GM12891 (cell line): ENCODE data around the gene SENP5.
A peak's percentile ranks its signal among the peaks of the same experiment; 100 is the strongest.

ENCODE experiments used
- DNase-seq: peaks from one replicate; pipeline ENCODE4 v3.0.0; 2011; ENCODE audit warnings: low spot score; ENCODE audit not compliant: insufficient read length
- FAIRE-seq: peaks from 2 replicates; lab custom pipeline; 2011; peaks lifted over from hg19 to GRCh38; lab: Jason Lieb, UNC
- PAX5 ChIP-seq: IDR thresholded peaks from 2 replicates; pipeline ENCODE4 v1.6.1; 2011; ENCODE audit warnings: low read length, moderate library complexity, mild to moderate bottlenecking; ENCODE audit not compliant: insufficient read depth, severe bottlenecking
- POLR2A ChIP-seq: IDR thresholded peaks from 2 replicates; pipeline ENCODE4 v1.6.1; 2011; ENCODE audit warnings: low read depth, low read length, control low read depth
- POLR2AphosphoS5 ChIP-seq: IDR thresholded peaks from 2 replicates; pipeline ENCODE4 v1.6.1; 2011; ENCODE audit warnings: low read depth, low read length, control low read depth
- POU2F2 ChIP-seq: IDR thresholded peaks from 2 replicates; pipeline ENCODE4 v1.6.1; 2011; ENCODE audit warnings: low read depth, mild to moderate bottlenecking, control low read depth, low read length, moderate library complexity
- SPI1 ChIP-seq: IDR thresholded peaks from 2 replicates; pipeline ENCODE4 v1.6.1; 2011; ENCODE audit warnings: low read depth, low read length, control low read depth
- TAF1 ChIP-seq: IDR thresholded peaks from 2 replicates; pipeline ENCODE4 v1.6.1; 2011; ENCODE audit warnings: low read depth, low read length, control low read depth

Gene SENP5

GRCh38 chr3:196962930-196963630, 95.4 kb downstream of the SENP5 start:
- TF ChIP-seq TAF1 (no peak), POLR2A (no peak), POU2F2 (no peak), SPI1 (no peak), PAX5 (no peak), POLR2AphosphoS5 (no peak)
- DNase-seq (no peak), FAIRE-seq (no peak)

DNA sequence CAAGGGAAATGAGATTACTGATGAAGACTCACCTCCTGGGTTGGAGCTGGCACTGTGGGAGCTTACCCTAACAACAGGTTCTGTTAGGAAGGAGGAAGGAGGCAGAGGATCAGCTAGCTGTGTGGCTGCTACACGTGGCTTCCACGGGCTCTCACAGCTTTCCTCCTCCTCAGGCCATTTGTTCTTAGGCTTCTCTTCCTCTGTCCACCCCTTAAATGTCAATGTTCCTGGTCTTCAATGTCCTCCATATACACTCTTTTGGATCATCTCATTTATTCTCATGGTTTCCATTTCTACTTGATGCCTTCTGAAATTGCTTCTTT, 95.9 kb downstream of the SENP5 start:
- TF ChIP-seq POU2F2 = no peak
- no peak for TF ChIP-seq SPI1
- TF ChIP-seq PAX5 = no peak
- no peak for TF ChIP-seq POLR2A
- TF ChIP-seq POLR2AphosphoS5 = no peak
- TF ChIP-seq TAF1 = no peak
- FAIRE-seq = no peak
- no peak for DNase-seq

GRCh38 chr3:196965112-196965803, 97.5 kb downstream of the SENP5 start:
- FAIRE-seq = no peak
- no peak for DNase-seq
- TF ChIP-seq POU2F2 (no peak), SPI1 (no peak), POLR2AphosphoS5 (no peak), TAF1 (no peak), POLR2A (no peak), PAX5 (no peak)

DNA sequence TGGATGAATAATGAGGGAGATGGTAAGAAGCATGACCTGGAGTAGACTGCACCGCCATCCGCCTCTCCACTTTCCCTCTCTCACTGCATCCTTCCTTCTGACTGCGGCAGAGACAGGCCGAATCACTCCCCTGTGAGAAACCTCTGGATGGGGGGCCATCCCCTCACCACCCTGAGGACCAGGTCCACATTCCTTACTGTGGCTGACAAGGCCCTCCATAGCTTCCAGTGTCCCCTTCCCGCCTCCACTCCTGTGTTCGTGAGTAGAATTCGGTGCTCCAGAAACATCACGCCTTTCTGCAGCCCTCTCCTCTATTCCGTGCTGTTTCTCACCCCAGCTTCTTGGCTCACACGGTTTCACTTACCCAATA, 98.1 kb downstream of the SENP5 start:
- no peak for FAIRE-seq
- no peak for TF ChIP-seq TAF1
- no peak for TF ChIP-seq POLR2AphosphoS5
- no peak for TF ChIP-seq SPI1
- no peak for TF ChIP-seq PAX5
- no peak for TF ChIP-seq POLR2A
- no peak for TF ChIP-seq POU2F2
- no peak for DNase-seq

DNA sequence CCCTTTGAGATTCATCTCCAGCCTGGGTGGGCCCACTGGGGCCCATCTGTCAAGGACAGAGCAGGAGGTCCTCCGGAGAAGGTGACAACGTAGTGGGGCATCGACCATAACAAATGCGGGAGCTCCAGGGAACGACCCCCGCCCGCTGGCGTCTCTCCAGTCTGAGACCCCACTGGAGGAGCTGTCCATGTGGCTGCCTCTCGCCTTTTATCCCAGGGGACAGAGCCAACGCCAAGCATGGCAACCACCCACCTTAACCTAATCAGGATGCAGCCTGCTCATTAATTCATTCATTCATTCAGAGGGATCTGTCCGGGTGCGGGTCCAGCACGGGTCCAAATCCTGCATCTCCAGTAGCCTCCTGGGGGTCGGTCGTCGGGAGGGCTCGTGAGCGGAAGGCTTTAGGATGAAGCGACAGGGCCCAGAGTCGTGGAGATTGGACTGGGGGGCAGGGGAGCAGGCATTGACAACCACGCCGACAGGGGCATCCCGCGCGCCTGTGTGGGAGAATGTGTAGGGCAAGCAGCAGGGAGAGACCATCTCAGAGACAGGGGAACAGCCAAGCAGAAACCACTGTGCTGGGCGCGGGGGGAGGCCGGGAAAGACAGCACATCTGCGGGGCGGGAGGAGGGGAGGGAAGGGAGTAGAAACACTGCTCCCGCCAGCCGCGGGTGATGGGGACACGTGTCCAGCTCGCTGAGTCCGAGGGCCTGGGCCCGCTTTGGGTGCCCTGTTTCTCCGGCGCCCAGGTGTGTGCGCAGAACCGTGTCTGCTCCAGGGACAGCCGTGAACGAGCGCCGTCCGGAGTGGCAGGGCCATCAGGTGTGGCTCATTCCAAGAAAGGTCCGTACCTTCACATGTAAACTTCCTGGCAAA, 99.0 kb downstream of the SENP5 start:
- TF ChIP-seq PAX5 (no peak), POU2F2 (no peak), TAF1 (no peak), POLR2A (no peak), POLR2AphosphoS5 (no peak), SPI1 (no peak)
- DNase-seq = no peak
- no peak for FAIRE-seq

DNA sequence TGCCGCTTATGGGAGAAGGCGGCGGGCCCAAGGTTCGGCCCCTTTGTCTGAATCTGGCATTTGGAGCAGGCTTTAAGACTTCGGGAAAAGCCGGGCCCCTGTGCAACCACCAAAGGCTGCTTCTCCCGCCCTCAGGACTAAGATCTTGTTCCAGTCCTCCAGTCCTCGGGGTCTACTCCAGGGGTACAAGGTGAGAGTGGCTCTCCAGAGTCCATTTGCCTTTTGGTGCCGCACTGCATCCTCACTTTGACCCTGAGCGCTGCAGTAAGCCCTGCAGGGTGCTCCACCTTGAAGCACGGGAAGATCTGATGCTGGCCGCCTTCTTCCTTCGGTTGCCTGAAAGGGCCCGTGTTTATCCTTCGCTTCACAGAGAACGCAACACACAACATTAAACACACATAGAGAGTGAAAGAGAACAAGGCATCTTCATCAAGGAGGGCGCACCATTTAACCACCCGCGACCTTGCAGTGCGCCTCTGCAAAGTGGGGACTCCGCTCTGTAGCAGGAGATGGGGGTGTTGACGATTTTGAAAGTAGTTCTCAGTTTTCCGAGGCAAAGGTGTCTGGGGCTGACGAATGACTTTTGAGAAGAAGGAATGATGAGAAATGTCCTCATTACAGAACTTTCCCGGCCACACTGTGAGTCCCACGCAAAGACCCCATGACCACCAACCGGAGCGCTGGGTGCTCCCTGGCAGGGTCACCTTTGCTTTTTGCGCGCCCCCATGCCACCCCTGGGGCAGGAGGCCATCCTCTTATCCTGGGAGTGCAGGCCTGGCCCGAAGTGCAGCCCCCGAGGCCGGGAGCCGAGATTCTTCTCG, 99.9 kb downstream of the SENP5 start:
- no peak for DNase-seq
- TF ChIP-seq SPI1 (no peak), TAF1 (no peak), POLR2AphosphoS5 (no peak), POU2F2 (no peak), PAX5 (no peak), POLR2A (no peak)
- FAIRE-seq = no peak

- TF ChIP-seq POU2F2 (no peak), PAX5 (no peak), SPI1 (peak; percentile 12; the same call in 1 of the 2 replicates)
- peak; percentile 61 for DNase-seq
- FAIRE-seq = peak; percentile 83
These were observed 100.8 kb downstream of the SENP5 start, which contains the start of gene PIGZ for GRCh38 chr3:196968233-196969133. Gene PIGZ, minus strand, starts transcription at chr3:196968833. Its CDS starts 16,802 bp downstream, at chr3:196952031.

- DNase-seq = peak; percentile 66
- FAIRE-seq = peak; percentile 47
- TF ChIP-seq POU2F2 (no peak), POLR2AphosphoS5 (no peak), SPI1 (0 out of 2 replicates have a peak, but pooled peaks have one; percentile 28)
These were observed 101.5 kb downstream of the SENP5 start for GRCh38 chr3:196969134-196969659.
